DND-41 (cell line): ENCODE measurements around the gene ACTBL2.
"Not testable (repeated sequence)": the region's sequence is repeated elsewhere in the genome, so short reads cannot be mapped to it uniquely, and the experiment has no call there.

Source experiments
- ATAC-seq: fragments of 200-7000 bp; cut with Tn5 transposase; 3 replicates; pipeline ENCODE4 v1.9.1; 2021; ENCODE audit warnings: low read depth; ENCODE audit not compliant: insufficient read depth
- DNase-seq: peaks from one replicate; pipeline ENCODE4 v3.0.0-alpha.2; 2020
- H2AFZ ChIP-seq: 2 replicates; pipeline ENCODE4 v1.6.0; 2012; ENCODE audit warnings: low read depth, low read length
- H3K27ac ChIP-seq: 2 replicates; pipeline ENCODE4 v1.5.1; 2012; ENCODE audit warnings: low read length, inconsistent platforms
- H3K27me3 ChIP-seq: fragments of 200-600 bp; sonication (generic); 2 replicates; pipeline ENCODE4 v1.6.0; 2012; ENCODE audit warnings: low read length, mild to moderate bottlenecking, inconsistent platforms; ENCODE audit not compliant: insufficient read depth, poor library complexity
- H3K36me3 ChIP-seq: 2 replicates; pipeline ENCODE4 v1.5.1; 2012; ENCODE audit warnings: low read length, inconsistent platforms; ENCODE audit not compliant: insufficient read depth
- H3K4me1 ChIP-seq: 2 replicates; pipeline ENCODE4 v1.5.1; 2012; ENCODE audit warnings: mild to moderate bottlenecking, low read length; ENCODE audit not compliant: insufficient read depth
- H3K4me2 ChIP-seq: 2 replicates; pipeline ENCODE4 v1.6.0; 2012; ENCODE audit warnings: mild to moderate bottlenecking, moderate library complexity, low read length, inconsistent platforms; ENCODE audit not compliant: insufficient read depth
- H3K4me3 ChIP-seq, 2 experiments: fragments of 200-600 bp in 1 of 2; shearing (Covaris generic) in 1 of 2; 2 replicates each; pipeline ENCODE4 v1.5.1; 2012 to 2016; ENCODE audit warnings: inconsistent platforms in 2 of 2, low read length in 2 of 2, mild to moderate bottlenecking in 2 of 2, low read depth in 1 of 2, moderate library complexity in 1 of 2
- H3K79me2 ChIP-seq: 2 replicates; pipeline ENCODE4 v1.6.0; 2012; ENCODE audit warnings: low read length, inconsistent platforms; ENCODE audit not compliant: insufficient read depth
- H3K9ac ChIP-seq: 2 replicates; pipeline ENCODE4 v1.6.0; 2012; ENCODE audit warnings: low read depth, mild to moderate bottlenecking, inconsistent platforms, low read length, moderate library complexity
- H3K9me3 ChIP-seq: 2 replicates; pipeline ENCODE4 v1.5.1; 2012; ENCODE audit warnings: low read length, moderate library complexity, mild to moderate bottlenecking, inconsistent platforms; ENCODE audit not compliant: insufficient read depth, severe bottlenecking
- H4K20me1 ChIP-seq: 2 replicates; pipeline ENCODE4 v1.6.0; 2012; ENCODE audit warnings: low read length; ENCODE audit not compliant: insufficient read depth
- EZH2 ChIP-seq: IDR thresholded peaks from 3 replicates; pipeline ENCODE4 v1.6.1; 2012; ENCODE audit warnings: borderline replicate concordance, low read depth, mild to moderate bottlenecking, moderate library complexity, low read length, inconsistent platforms; ENCODE audit not compliant: severe bottlenecking
- TF ChIP-seq, protein P1 (sequence below): IDR thresholded peaks from 2 replicates; pipeline ENCODE4 v1.5.1; 2012; ENCODE audit warnings: borderline replicate concordance, low read length, moderate library complexity, mild to moderate bottlenecking; ENCODE audit not compliant: poor library complexity, severe bottlenecking; ENCODE audit errors: extremely low read depth

Gene ACTBL2

DNA sequence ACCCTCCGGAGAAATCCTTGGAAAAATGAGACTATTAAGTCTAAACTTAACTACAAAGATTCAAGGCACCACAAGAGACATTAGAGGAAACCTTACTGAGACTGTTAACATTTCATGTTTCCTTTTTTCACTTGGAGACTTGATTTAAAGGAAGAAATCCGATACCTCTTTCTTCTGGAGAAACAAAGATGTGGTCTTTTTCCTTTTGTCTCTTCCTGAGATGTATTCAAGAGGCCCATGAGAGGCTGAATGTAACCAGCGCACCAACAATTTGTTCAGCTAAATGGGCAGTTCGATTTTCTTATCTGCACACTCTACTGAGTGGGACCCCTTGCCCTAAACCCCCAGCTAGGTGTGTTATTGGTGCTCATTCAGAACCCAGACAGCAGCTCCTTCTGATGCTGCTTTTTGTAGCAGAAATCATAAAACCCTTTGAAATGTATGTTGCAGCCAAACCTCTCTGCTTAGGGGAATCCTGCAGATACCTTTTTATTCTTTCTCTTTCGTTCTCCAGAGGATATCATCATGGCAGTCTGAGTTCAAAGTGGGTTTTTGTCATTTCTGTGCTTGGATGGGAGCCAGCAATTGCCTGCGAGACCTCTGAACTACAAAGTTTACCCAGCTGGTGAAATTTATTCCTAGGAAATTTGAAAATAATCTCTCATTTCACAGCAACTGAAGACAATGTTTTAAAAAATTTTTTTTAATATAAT, 41.9 kb upstream of the ACTBL2 start:
- Histone ChIP-seq H3K9me3 (peaks cover 2% of the 10 kb centered on the region), H3K9ac (no peak overlapping the region), H3K4me3 (no peak overlapping the region), H3K36me3 (no peaks in the 10 kb centered on the region), H3K79me2 (no peaks in the 10 kb centered on the region), H2AFZ (no peak overlapping the region), H3K4me2 (0 out of 2 replicates have a peak overlapping the region, but pooled peaks have one; percentile 8), H3K27ac (no peak overlapping the region), H3K27me3 (no peaks in the 10 kb centered on the region), H3K4me1 (peaks cover 14% of the 10 kb centered on the region), H4K20me1 (no peaks in the 10 kb centered on the region)
- no peak for TF ChIP-seq EZH2
- TF ChIP-seq, protein P1, sequence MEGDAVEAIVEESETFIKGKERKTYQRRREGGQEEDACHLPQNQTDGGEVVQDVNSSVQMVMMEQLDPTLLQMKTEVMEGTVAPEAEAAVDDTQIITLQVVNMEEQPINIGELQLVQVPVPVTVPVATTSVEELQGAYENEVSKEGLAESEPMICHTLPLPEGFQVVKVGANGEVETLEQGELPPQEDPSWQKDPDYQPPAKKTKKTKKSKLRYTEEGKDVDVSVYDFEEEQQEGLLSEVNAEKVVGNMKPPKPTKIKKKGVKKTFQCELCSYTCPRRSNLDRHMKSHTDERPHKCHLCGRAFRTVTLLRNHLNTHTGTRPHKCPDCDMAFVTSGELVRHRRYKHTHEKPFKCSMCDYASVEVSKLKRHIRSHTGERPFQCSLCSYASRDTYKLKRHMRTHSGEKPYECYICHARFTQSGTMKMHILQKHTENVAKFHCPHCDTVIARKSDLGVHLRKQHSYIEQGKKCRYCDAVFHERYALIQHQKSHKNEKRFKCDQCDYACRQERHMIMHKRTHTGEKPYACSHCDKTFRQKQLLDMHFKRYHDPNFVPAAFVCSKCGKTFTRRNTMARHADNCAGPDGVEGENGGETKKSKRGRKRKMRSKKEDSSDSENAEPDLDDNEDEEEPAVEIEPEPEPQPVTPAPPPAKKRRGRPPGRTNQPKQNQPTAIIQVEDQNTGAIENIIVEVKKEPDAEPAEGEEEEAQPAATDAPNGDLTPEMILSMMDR: no peak
- peak; percentile 70 for ATAC-seq
- DNase-seq: peak; percentile 25

DNA sequence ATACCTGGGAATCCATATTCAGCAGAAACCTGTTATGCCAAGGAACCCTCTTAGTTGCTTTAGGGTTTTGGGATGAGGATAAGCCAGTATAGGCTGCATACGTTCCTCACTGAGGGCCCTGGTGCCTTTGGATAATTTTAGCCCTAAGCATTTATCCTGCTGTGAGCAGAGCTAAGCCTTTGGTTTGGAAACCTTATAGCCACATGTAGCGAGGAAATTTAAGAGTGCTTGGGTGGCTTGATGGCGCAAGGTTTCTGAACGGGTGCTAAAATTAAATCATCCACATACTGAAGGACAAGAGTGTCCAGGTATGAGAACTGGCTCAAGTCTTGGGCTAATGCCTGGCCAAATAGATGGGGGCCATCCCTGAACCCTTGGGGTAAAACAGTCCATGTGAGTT, 39.9 kb upstream of the ACTBL2 start:
- H3K36me3 ChIP-seq, H4K20me1 ChIP-seq, ATAC-seq: not testable (repeated sequence)

DNA sequence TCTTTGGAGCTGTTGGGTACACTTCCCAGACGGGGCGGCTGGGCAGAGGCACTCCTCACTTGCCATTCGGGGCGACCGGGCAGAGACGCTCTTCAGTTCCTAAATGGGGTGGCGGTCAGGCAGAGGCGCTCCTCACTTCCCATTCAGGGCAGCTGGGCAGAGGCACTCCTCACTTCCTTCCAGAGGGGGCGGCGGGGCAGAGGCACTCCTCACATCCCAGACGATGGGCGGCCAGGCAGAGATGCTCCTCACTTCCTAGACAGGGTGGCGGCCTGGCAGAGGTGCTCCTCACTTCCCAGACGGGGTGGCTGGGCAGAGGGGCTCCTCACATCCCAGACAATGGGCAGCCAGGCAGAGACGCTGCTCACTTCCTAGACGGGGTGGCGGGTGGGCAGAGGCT, 35.8 kb upstream of the ACTBL2 start:
- H2AFZ ChIP-seq, H3K4me3 ChIP-seq, H3K4me2 ChIP-seq, H4K20me1 ChIP-seq, H3K9me3 ChIP-seq, H3K9ac ChIP-seq, ATAC-seq, H3K36me3 ChIP-seq, H3K27me3 ChIP-seq, H3K4me1 ChIP-seq, H3K79me2 ChIP-seq, H3K27ac ChIP-seq, DNase-seq: not testable (repeated sequence)

More for the DNA sequence above, 39.9 kb upstream of the ACTBL2 start:
- H3K4me3 ChIP-seq, H3K79me2 ChIP-seq, H3K27ac ChIP-seq, H3K9me3 ChIP-seq, DNase-seq, H3K4me2 ChIP-seq, H3K27me3 ChIP-seq, H3K9ac ChIP-seq, H2AFZ ChIP-seq: not testable (repeated sequence)
- H3K4me1 ChIP-seq: peaks cover 14% of the 10 kb centered on the region

DNA sequence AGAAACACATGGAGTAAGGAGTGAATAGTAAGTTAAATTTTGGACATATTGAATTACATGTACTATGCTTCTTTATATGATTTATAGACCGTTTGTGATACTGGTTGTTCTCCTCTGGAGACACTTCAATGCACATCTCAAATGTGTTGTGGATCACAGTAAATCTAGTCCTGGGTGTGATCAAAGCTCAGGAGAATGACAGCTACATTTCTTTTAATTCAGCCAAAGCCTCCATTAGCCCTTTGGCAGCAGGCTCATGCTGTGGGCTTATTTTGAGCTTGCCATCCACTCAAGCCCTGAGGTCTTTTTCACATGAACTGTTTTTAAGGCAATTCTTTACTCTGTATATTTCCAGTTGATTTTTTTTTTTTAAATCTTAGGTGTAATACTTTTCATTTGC, 34.6 kb upstream of the ACTBL2 start:
- no peak for ATAC-seq
- DNase-seq: no peak

More for the DNA sequence above, 34.6 kb upstream of the ACTBL2 start:
- Histone ChIP-seq H3K27me3 (no peaks in the 10 kb centered on the region), H3K4me1 (no peaks in the 10 kb centered on the region), H3K4me3 (no peak overlapping the region), H3K36me3 (no peaks in the 10 kb centered on the region), H4K20me1 (no peaks in the 10 kb centered on the region), H3K27ac (no peak overlapping the region), H3K79me2 (no peaks in the 10 kb centered on the region), H2AFZ (no peak overlapping the region), H3K9me3 (peaks cover 6% of the 10 kb centered on the region), H3K4me2 (no peak overlapping the region), H3K9ac (no peak overlapping the region)
- TF ChIP-seq, protein P1: no peak
- no peak for TF ChIP-seq EZH2
